ENCODE measurements around the gene EEF2K. TPM values are rescaled to one million over a fixed set of nuclear protein-coding genes. Genes with fewer than 3 reads are reported as not detected.

EEF2K gene
- total RNA-seq, 2 donors from 2014 or later = 58.2 to 75.1 TPM

DNA sequence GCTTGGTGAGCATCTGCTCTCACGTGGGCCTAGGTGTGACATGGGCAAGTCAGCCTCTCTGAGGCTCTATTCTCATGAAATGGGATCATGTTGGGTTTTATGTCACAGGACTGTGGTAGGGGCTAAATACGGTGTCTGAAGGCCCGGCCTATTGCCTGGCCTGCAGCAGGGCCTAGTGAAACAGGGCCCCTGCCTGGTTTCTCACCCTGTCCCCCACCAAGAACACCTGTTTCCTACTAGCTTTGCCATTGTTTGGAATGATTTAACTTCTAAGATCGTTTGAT is 120.2 kb downstream of the EEF2K start:
- intact Hi-C loops (cut with DNase I) = loop anchor here (10.0 kb wide), 1 partner anchor 348 kb away; no protein-coding TSS in a partner anchor
- TF ChIP-seq POLR2A (IDR thresholded peaks at IDR 0.05) = no peak
- no peak overlapping the region for H3K27ac ChIP-seq
- H3K4me1 ChIP-seq (replicated peaks) = peaks cover 2% of the 10 kb centered on the region
- WGBS = 84% methylated on average over 3 of the region's 4 CpGs
- H3K36me3 ChIP-seq = peaks cover 0 to 23% of the 10 kb centered on the region in 2 donors
- no peak overlapping the region for H3K4me3 ChIP-seq
- H3K27me3 ChIP-seq (replicated peaks; ENCODE audit: insufficient read depth) = no peaks in the 10 kb centered on the region
- DNase-seq (ENCODE audit: low spot score) = no peak
- H3K9me3 ChIP-seq = no peaks in the 10 kb centered on the region

DNA sequence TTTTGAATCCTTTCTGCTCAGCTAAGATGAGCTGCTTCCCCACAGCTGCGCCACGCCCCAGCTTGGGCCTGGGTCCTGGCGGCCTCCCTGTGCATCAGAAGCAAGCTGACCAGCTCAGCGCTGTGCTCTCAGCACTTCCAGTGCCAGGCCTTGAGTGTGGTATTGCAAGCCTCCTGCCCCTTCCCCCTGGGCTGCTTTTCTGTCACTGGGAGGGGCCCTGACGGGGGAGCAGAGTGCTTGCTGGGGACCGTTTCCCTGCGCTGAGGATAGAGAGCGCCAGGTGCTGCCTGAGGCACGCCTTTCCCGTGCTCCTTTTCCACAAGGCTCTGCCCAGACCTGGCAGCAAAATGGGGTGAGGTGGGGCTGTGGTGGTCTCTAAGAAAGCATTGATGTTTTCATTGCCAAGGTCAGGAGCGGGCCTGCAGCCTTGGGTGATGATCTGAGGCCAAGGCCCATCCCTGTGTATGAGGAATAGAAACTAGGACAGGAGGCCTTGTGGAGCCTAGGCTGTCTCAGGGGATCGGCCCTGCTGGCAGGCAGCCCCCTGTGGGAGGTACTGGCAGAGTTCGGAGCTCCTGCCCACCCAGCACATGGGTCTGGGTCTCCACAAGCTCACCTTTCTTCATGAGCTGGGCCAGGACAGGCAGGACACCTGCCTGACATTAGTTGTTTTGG is 120.8 kb downstream of the EEF2K start:
- Histone ChIP-seq H3K27ac (no peak overlapping the region), H3K4me1 (replicated peaks) (peaks cover 2% of the 10 kb centered on the region), H3K4me3 (no peak overlapping the region), H3K27me3 (replicated peaks; ENCODE audit: insufficient read depth) (no peaks in the 10 kb centered on the region), H3K9me3 (no peaks in the 10 kb centered on the region), H3K36me3 (peaks cover 0 to 23% of the 10 kb centered on the region in 2 donors)
- 87% methylated on average over 13 of the region's 13 CpGs for WGBS
- intact Hi-C loops (cut with DNase I) = loop anchor here (10.0 kb wide), 1 partner anchor 348 kb away; no protein-coding TSS in a partner anchor
- TF ChIP-seq, protein P1, sequence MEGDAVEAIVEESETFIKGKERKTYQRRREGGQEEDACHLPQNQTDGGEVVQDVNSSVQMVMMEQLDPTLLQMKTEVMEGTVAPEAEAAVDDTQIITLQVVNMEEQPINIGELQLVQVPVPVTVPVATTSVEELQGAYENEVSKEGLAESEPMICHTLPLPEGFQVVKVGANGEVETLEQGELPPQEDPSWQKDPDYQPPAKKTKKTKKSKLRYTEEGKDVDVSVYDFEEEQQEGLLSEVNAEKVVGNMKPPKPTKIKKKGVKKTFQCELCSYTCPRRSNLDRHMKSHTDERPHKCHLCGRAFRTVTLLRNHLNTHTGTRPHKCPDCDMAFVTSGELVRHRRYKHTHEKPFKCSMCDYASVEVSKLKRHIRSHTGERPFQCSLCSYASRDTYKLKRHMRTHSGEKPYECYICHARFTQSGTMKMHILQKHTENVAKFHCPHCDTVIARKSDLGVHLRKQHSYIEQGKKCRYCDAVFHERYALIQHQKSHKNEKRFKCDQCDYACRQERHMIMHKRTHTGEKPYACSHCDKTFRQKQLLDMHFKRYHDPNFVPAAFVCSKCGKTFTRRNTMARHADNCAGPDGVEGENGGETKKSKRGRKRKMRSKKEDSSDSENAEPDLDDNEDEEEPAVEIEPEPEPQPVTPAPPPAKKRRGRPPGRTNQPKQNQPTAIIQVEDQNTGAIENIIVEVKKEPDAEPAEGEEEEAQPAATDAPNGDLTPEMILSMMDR (IDR thresholded peaks at IDR 0.05) = no peak
- no peak for TF ChIP-seq POLR2A (IDR thresholded peaks at IDR 0.05)
- no peak for TF ChIP-seq POLR2AphosphoS5 (IDR thresholded peaks at IDR 0.05)
- no peak for DNase-seq (ENCODE audit: low spot score)

DNA sequence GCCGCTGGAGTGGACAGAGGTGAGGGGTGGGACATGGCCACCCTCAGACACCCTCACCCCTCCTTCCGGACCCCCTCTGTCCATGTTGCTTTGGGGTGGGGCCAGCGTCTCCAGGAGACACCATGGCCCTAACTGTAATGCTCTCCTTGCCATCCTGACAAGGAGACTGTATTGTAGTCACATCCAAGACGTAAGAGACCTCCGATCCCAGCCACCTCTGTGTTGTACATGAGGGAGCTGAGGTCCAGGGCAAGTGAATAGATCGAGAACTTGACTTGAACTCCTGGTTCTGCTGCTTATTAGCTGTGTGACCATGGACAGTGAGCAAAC is 121.3 kb downstream of the EEF2K start:
- 95% methylated on average over 6 of the region's 6 CpGs for WGBS
- intact Hi-C loops (cut with DNase I) = loop anchor here (10.0 kb wide), 1 partner anchor 347 kb away; no protein-coding TSS in a partner anchor

DNA sequence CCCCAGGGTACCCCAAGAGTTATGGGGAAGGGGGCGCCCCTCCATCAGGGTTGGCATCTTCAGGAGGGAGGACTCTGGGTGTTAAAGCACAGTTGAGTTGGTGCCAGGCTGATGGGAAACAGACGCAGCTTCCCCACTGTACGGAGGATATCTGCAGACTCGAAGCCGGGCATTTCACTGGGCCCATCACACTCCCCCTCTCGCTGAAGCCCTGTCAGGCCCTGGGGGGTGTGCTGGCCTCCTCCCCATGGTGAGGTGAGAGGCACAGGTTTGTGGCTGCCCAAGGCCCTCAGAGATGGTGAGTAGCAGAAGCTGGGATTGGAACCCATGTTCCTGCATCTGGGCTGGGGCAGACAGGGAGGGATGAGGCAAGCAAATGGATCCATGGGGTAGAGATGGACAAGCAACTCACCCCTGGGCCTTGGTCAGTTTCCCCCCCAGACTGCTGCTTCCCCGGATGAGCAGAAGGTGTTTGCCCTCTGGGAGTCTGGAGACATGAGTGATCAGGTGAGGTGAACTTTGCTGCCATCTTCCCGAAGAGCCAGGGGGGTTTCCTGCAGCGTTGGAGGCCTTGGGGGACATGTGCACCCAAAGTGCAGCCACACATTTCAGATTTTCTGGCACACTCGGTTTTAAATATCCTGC is 122.1 kb downstream of the EEF2K start:
- 93% methylated on average over 10 of the region's 10 CpGs for WGBS
- intact Hi-C loops (cut with DNase I) = loop anchor here (10.0 kb wide), 1 partner anchor 347 kb away; no protein-coding TSS in a partner anchor
- TF ChIP-seq, protein P1 (IDR thresholded peaks at IDR 0.05) = no peak
- Histone ChIP-seq H3K27ac (no peak overlapping the region), H3K4me3 (no peak overlapping the region), H3K36me3 (peaks cover 0 to 23% of the 10 kb centered on the region in 2 donors), H3K4me1 (replicated peaks) (peaks cover 2% of the 10 kb centered on the region), H3K9me3 (no peaks in the 10 kb centered on the region), H3K27me3 (replicated peaks; ENCODE audit: insufficient read depth) (no peaks in the 10 kb centered on the region)
- no peak for DNase-seq (ENCODE audit: low spot score)

More for the DNA sequence above, 121.3 kb downstream of the EEF2K start:
- Histone ChIP-seq H3K27me3 (replicated peaks; ENCODE audit: insufficient read depth) (no peaks in the 10 kb centered on the region), H3K9me3 (no peaks in the 10 kb centered on the region), H3K27ac (no peak overlapping the region), H3K36me3 (peaks cover 0 to 23% of the 10 kb centered on the region in 2 donors), H3K4me3 (no peak overlapping the region), H3K4me1 (replicated peaks) (peaks cover 2% of the 10 kb centered on the region)
- DNase-seq (ENCODE audit: low spot score) = no peak
- no peak for TF ChIP-seq POLR2A (IDR thresholded peaks at IDR 0.05)
- TF ChIP-seq POLR2AphosphoS5 (IDR thresholded peaks at IDR 0.05) = no peak
- TF ChIP-seq, protein P1 (IDR thresholded peaks at IDR 0.05) = no peak

DNA sequence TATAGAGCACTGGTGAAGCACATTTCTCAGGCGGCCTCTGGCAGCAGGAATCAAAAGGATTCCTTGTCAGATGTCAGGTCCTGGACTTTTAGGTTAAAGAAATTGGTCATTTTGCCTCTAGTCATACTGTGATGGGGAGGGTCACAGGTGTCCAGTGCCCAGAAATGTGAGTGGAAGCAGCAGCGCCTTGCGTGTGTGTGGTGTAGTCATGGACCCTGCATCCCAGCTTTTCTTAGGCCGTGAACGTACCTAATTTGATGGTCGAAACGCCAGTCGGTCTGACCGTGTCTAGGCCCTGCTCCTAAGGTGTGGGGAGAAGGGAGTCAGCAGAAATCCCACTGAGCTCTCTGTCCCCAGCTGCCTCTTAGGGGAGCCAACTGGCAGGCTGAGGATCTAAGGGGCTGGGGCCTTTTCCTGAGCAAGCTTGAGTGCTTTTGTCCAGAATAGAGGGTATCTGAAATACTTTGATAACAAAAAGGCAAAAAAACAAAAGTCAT is 123.2 kb downstream of the EEF2K start:
- H3K4me1 ChIP-seq (replicated peaks) = peaks cover 2% of the 10 kb centered on the region
- no peak overlapping the region for H3K4me3 ChIP-seq
- TF ChIP-seq POLR2A (IDR thresholded peaks at IDR 0.05) (no peak), POLR2AphosphoS5 (IDR thresholded peaks at IDR 0.05) (no peak)
- TF ChIP-seq, protein P1 (IDR thresholded peaks at IDR 0.05) = no peak
- peaks cover 0 to 23% of the 10 kb centered on the region in 2 donors for H3K36me3 ChIP-seq
- intact Hi-C loops (cut with DNase I) = loop anchor here (10.0 kb wide), 1 partner anchor 346 kb away; no protein-coding TSS in a partner anchor
- DNase-seq (ENCODE audit: low spot score) = no peak
- H3K9me3 ChIP-seq = no peaks in the 10 kb centered on the region
- WGBS = 95% methylated on average over 9 of the region's 9 CpGs
- no peak overlapping the region for H3K27ac ChIP-seq
- no peaks in the 10 kb centered on the region for H3K27me3 ChIP-seq (replicated peaks; ENCODE audit: insufficient read depth)

Data from prostate gland (tissue), 2 donors.